Measurements from ENCODE around the gene SEC24A.

DNA sequence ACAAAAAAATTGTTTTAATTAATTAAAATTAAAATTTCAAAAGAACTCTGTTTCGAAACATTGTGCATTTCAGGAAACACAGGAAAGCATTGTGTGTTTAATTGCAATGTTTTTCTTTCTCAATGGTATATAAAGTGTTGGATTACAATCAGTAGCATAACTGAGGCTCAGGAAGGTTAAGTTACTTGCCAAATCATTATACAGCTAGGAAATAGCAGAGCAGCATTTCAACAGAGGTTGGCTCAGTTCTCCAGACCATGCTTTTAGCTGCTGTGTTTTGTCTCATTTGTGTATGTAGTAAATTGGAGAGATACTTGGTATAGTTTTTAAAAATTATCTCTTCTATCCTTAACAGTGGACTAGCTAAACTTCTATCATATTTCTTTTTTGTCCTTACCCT is 59.7 kb downstream of the SEC24A start:
- TF ChIP-seq, protein P1, sequence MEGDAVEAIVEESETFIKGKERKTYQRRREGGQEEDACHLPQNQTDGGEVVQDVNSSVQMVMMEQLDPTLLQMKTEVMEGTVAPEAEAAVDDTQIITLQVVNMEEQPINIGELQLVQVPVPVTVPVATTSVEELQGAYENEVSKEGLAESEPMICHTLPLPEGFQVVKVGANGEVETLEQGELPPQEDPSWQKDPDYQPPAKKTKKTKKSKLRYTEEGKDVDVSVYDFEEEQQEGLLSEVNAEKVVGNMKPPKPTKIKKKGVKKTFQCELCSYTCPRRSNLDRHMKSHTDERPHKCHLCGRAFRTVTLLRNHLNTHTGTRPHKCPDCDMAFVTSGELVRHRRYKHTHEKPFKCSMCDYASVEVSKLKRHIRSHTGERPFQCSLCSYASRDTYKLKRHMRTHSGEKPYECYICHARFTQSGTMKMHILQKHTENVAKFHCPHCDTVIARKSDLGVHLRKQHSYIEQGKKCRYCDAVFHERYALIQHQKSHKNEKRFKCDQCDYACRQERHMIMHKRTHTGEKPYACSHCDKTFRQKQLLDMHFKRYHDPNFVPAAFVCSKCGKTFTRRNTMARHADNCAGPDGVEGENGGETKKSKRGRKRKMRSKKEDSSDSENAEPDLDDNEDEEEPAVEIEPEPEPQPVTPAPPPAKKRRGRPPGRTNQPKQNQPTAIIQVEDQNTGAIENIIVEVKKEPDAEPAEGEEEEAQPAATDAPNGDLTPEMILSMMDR (conservative IDR thresholded peaks at IDR 0.05; ENCODE audit: low read length): no peak
- no peak for TF ChIP-seq EZH2phosphoT487 (IDR thresholded peaks at IDR 0.05; ENCODE audit: borderline replicate concordance, low read depth, low read length)

Data from OCI-LY7 (cell line).